ENCODE data around the gene MAN1A1. TPM values are rescaled to one million over a fixed set of nuclear protein-coding genes. Genes with fewer than 3 reads are reported as not detected.

MAN1A1 gene
- total and polyA plus RNA-seq, 2 of the 8 experiments (the other 6 are each of a cell fraction or from before 2014, with no cell fraction given), result 1.8 to 5.4 TPM

DNA sequence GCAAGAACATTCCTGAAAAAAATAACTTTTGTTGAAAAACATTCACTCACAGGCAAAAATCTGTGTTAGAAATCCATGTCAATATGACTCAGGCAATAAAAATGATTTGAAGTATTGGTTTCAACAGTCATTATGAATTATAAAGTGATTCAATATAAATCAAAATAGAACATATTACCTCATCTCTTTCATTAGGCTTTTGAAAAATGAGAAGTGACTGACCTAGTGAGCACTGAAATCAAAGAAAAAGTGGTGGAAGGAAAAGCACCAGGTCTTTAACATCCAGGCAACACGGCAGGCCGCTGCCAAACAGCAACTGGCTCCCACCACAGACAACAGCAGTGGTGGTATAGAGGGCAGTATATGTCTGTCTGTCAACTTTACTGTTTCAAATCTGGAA, 68.9 kb downstream of the MAN1A1 start (continued):
- TF ChIP-seq USF2 (IDR thresholded peaks at IDR 0.05; ENCODE audit: low read length), result no peak
- TF ChIP-seq RXRA (IDR thresholded peaks at IDR 0.05; ENCODE audit: insufficient read depth, low read depth, low read length), result no peak
